ENCODE results near the gene CFAP77. TPM values are rescaled to one million over a fixed set of nuclear protein-coding genes. Genes with fewer than 3 reads are reported as not detected.

The CFAP77 gene
- total RNA-seq, 1 donor from 2014 or later, result 1.8 TPM

DNA sequence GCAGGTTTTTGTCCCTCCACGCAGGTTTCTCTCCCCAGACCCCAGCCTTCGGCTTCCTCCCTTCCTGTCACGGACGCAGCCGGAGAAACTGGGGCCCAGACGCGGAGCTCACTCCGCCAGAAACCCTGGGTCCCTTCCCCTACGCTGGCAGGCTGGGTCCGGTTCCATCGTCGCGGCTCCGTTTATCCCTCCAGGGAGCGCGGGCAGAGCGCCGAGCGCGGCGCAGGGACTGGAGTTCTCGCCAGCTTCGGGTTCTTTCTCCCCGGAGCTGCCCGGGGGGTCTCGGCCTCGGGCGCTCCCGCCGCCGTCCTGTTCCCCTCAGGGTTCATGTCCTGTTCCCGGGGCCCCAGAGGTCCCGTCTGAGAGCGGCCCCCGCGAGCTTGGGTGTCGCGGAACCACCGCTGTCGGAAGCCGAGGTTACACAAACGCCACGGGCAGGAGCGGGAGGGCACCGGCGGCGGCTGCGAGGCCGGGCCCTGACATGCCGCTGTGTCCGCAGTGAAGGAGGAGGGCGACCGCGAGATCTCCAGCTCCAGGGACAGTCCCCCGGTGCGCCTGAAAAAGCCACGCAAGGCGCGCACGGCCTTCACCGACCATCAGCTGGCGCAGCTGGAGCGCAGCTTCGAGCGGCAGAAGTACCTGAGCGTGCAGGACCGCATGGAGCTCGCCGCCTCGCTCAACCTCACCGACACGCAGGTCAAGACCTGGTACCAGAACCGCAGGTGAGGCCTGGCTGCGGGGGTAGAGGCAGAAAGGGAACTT lies 177.0 kb downstream of the CFAP77 start:
- Histone ChIP-seq H4K20me1 (ENCODE audit: low read depth) (peaks cover 98% of the 10 kb centered on the region), H3K9ac (no peak overlapping the region), H2AFZ (replicated peaks) (no peak overlapping the region), H3K9me3 (ENCODE audit: low read depth) (no peaks in the 10 kb centered on the region), H3K36me3 (no peaks in the 10 kb centered on the region), H3K27ac (no peak overlapping the region), H3F3A (ENCODE audit: low read depth) (peaks cover 36% of the 10 kb centered on the region), H3K4me3 (peak overlapping the region; percentile 33), H3K4me2 (peak overlapping the region; percentile 43), H3K27me3 (peaks cover 100% of the 10 kb centered on the region), H3K4me1 (peaks cover 35% of the 10 kb centered on the region), H3K79me2 (ENCODE audit: low read depth) (no peaks in the 10 kb centered on the region)
- Mint-ChIP-seq H3K4me3 (peak overlapping the region; percentile 83), H3K4me1 (peaks cover 43% of the 10 kb centered on the region), H3K36me3 (peaks cover 3% of the 10 kb centered on the region), H3K9me3 (no peaks in the 10 kb centered on the region), H3K27ac (no peak overlapping the region), H3K27me3 (ENCODE audit: insufficient read depth, low read depth) (peaks cover 74% of the 10 kb centered on the region)
- TF ChIP-seq EZH2phosphoT487 (IDR thresholded peaks at IDR 0.05) (peak; percentile 99), EZH2 (IDR thresholded peaks at IDR 0.05) (peak; percentile 93), CTCF (IDR thresholded peaks at IDR 0.05) (no peak)
- DNase-seq (ENCODE audit: low spot score), result peak; percentile 60

- Mint-ChIP-seq H3K27ac (no peak overlapping the region), H3K36me3 (peaks cover 3% of the 10 kb centered on the region), H3K27me3 (ENCODE audit: insufficient read depth, low read depth) (peaks cover 72% of the 10 kb centered on the region), H3K4me1 (peaks cover 48% of the 10 kb centered on the region), H3K9me3 (no peaks in the 10 kb centered on the region), H3K4me3 (peak overlapping the region; percentile 80)
- H3K4me3 ChIP-seq, result peak overlapping the region; percentile 33
- no peaks in the 10 kb centered on the region for H3K36me3 ChIP-seq
- H3K9me3 ChIP-seq (ENCODE audit: low read depth), result no peaks in the 10 kb centered on the region
- H3K79me2 ChIP-seq (ENCODE audit: low read depth), result no peaks in the 10 kb centered on the region
- peaks cover 42% of the 10 kb centered on the region for H3F3A ChIP-seq (ENCODE audit: low read depth)
- peaks cover 100% of the 10 kb centered on the region for H3K27me3 ChIP-seq
- DNase-seq (ENCODE audit: low spot score), result peak; percentile 25
- no peak for TF ChIP-seq EZH2phosphoT487 (IDR thresholded peaks at IDR 0.05)
- TF ChIP-seq CTCF (IDR thresholded peaks at IDR 0.05), result no peak
- TF ChIP-seq EZH2 (IDR thresholded peaks at IDR 0.05), result no peak
- H3K4me1 ChIP-seq, result peaks cover 40% of the 10 kb centered on the region
- H3K9ac ChIP-seq, result no peak overlapping the region
- H2AFZ ChIP-seq (replicated peaks), result no peak overlapping the region
- peak overlapping the region; percentile 43 for H3K4me2 ChIP-seq
- H3K27ac ChIP-seq, result no peak overlapping the region
- peaks cover 98% of the 10 kb centered on the region for H4K20me1 ChIP-seq (ENCODE audit: low read depth)
Measured at GRCh38 chr9:132587592-132587955, 177.6 kb downstream of the CFAP77 start.

DNA sequence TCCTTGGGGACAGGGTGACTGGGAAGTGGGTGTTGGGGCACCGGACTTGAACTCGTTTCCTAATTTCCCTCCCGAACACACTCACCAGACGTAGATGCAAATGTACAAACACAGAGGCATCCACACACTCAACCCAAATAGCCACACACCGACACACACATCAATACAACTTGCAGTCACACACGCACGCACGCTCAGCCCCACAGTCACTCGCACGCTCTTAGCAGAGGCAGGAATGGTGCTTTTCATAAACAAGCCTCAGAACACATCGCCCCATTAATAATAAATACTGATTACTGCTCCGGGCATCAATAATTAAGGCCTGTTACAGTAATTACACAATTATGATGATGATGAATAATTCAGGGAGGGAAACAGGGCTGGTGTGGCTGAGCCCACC lies 178.1 kb downstream of the CFAP77 start:
- Histone ChIP-seq H3K9ac (no peak overlapping the region), H3K4me3 (peak overlapping the region; percentile 46), H3K36me3 (no peaks in the 10 kb centered on the region), H3K79me2 (ENCODE audit: low read depth) (no peaks in the 10 kb centered on the region), H3K27ac (no peak overlapping the region), H4K20me1 (ENCODE audit: low read depth) (peaks cover 98% of the 10 kb centered on the region), H3K27me3 (peaks cover 100% of the 10 kb centered on the region), H3K9me3 (ENCODE audit: low read depth) (no peaks in the 10 kb centered on the region), H3K4me1 (peaks cover 46% of the 10 kb centered on the region), H2AFZ (replicated peaks) (no peak overlapping the region), H3K4me2 (peak overlapping the region; percentile 76), H3F3A (ENCODE audit: low read depth) (peaks cover 47% of the 10 kb centered on the region)
- Mint-ChIP-seq H3K36me3 (peaks cover 3% of the 10 kb centered on the region), H3K27me3 (ENCODE audit: insufficient read depth, low read depth) (peaks cover 69% of the 10 kb centered on the region), H3K4me1 (peaks cover 51% of the 10 kb centered on the region), H3K9me3 (no peaks in the 10 kb centered on the region), H3K27ac (peak overlapping the region; percentile 78), H3K4me3 (peak overlapping the region; percentile 80)
- TF ChIP-seq EZH2 (IDR thresholded peaks at IDR 0.05) (no peak), CTCF (IDR thresholded peaks at IDR 0.05) (no peak), EZH2phosphoT487 (IDR thresholded peaks at IDR 0.05) (no peak)
- no peak for DNase-seq (ENCODE audit: low spot score)

Data from neural progenitor cell (in vitro differentiated cells).